Limb (tissue), 2 donors: ENCODE results near the gene RPL38.

ENCODE experiments used
- DNase-seq, 2 donors: peaks; one replicate each; pipeline ENCODE4 v3.0.0-alpha.2; 2016; ENCODE audit errors: extremely low spot score in 2 of 2

Gene RPL38

DNA sequence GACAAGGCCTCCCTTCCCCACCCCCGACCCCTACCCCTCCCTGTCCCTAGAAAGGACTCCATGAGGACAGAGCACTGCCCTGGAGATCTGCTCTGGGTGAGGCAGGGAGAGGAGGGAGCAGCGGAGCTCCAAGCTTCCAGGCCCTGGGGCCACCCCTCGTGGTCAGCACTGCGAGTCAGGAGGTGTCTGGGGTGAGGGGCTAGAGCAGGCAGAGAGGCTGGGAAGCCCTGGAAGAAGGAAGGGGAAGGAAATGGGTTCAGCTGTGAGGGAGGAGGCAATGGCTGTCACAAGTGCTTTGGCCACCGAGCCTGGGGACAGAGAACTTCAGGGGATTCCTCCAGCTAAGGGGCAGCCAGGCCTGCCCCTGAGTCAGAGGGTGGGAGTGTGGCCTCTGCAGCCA, 42.4 kb downstream of the RPL38 start:
- no peak for DNase-seq

DNA sequence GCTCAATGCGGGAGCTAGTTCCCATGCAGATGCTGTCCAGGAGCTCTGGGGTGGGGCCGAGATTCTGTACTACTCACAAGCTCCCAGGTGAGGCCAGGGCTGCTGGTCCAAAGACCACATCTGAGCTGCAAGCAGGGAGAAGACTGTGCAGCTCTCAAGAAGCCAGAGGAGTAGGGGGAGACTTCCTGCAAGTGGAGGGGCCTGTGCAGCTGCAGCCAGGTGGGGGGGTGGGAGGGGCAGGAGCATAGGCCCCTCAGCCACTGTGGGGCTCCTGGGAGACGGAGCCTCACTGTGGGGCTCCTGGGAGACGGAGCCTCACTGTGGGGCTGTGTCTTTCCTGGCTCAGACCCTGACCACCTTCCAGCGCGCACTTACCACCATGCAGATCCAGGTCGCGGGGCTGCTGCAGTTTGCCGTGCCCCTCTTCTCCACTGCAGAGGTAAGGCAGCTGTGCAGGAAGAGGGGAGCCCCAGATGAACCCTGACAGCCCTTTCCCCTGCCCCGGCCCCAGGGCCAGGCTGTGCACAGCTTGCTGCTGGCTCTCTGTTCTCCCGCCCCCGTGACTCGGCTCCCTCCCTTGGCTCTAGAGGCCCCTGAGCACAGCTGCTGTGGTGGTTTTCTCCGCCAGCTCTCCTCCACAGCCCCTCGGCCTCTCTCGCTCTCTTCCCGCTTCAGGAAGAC, 46.3 kb downstream of the RPL38 start:
- peak; percentile 56 to 58 for DNase-seq

DNA sequence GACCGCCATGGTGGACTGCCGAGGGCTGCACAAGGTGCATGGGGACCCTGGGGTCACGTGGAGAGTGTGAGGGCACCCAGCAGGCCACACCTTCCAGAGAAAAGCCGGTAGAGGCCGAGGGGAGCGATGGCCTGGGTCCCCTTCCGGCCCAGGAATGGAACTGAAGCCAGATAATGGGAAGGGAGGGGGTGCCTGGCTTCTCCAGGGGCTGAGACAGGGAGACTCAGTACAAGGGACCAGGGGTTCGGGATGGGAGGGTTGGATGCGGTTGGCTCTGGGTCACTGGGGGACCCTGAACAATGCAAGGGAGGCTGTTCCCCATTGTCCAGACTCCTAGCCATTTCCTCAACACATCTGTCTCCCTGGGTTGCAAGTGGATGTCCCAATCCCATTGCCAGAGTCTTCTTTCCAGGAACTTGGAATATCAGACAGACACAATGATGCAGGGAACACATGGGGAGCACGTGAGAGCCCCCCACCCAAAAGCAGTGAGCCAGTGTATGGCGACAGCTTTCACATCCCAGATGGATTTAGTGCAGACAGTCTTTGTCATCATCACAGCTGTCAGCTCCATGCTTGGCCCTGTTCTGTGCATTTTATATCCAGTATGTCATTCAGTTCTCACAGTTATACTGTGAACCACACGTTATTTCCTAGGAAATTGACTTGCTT, 47.0 kb downstream of the RPL38 start:
- no peak for DNase-seq

DNA sequence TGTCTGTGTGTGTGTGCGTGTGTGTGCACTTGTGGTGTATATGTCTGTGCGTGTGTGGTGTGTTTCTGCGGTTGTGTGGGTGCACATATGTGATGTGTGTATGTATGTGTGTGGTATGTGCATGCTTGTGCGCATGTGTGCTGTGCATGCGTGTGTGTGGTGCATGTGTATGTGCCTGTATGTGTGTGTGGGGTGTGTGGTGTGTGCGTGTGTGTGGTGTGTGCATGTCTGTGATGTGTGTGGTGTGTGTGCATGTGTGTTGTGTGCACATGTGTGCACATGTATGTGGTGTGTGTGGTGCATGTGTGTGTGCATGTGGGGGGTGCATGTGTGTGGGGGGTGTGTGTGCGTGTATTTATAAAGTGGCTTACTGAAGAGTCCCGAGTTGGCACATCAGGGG, 47.6 kb downstream of the RPL38 start:
- no peak for DNase-seq

DNA sequence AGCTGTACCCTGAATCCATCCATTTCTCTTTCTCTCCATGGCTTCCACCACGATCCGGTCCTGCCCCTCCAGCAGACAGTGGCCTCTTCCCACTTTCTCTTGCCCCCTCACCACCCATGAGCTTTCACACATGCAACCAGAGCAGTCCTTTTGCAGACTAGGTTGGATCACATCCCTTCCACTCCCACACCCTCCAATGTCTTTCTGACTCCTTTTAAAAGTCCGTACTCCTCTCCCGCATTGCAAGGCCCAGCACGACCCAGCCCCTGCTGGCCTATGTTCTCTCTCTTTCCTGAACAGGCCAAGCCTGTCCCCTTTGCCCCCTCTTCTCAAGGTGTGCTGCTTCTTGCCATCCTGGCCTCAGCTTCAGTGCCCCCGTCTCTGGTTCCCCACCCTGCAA, 48.1 kb downstream of the RPL38 start:
- DNase-seq, result no peak

DNA sequence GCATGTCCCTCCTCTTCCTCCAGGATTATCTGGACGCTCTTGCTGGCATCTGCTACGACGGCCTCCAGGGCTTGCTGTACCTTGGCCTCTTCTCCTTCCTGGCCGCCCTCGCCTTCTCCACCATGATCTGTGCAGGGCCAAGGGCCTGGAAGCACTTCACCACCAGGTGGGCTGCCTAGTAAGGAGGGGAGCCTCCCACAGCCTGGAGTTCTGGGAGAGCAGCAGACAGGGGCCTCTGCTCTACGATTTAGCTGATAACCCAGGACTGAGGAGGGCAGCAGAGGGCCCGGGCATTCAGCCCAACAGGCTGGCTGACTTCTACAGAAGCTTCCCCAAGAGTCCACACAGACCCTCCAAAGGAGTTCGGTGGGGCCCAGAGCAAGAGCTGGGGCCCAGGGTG, 48.7 kb downstream of the RPL38 start:
- no peak for DNase-seq

DNA sequence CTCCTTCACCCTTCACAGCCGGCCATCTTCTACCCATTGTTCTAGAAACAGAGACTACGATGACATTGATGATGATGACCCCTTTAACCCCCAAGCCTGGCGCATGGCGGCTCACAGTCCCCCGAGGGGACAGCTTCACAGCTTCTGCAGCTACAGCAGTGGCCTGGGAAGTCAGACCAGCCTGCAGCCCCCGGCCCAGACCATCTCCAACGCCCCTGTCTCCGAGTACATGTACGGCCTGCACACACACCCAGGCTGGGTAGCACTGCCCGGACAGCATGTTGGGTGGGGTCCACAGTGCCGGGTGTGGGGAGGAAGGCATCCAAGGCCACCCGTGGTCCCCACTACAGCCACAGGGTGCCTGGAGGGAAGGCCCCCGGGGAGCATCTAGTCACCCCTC, 49.6 kb downstream of the RPL38 start:
- no peak for DNase-seq

DNA sequence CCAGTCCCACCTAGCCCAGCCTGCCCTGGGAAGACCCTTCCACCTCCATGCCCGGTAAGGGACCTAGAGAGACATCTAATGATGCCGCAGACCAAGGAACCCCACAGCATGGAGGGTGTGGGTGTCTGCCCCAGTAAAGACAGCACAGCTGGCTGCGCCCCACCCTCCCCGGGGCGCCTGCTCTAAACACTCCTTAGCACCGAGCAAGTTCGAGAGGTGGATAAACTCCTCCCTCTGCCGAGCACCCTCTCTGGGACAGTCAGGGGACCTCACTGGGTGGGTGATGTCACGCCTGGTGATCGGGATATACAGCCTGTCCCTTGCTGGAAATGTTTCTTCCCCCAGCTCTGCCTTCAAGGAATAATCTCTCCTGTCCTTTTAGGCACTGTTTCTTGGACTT, 53.8 kb downstream of the RPL38 start:
- no peak for DNase-seq

DNA sequence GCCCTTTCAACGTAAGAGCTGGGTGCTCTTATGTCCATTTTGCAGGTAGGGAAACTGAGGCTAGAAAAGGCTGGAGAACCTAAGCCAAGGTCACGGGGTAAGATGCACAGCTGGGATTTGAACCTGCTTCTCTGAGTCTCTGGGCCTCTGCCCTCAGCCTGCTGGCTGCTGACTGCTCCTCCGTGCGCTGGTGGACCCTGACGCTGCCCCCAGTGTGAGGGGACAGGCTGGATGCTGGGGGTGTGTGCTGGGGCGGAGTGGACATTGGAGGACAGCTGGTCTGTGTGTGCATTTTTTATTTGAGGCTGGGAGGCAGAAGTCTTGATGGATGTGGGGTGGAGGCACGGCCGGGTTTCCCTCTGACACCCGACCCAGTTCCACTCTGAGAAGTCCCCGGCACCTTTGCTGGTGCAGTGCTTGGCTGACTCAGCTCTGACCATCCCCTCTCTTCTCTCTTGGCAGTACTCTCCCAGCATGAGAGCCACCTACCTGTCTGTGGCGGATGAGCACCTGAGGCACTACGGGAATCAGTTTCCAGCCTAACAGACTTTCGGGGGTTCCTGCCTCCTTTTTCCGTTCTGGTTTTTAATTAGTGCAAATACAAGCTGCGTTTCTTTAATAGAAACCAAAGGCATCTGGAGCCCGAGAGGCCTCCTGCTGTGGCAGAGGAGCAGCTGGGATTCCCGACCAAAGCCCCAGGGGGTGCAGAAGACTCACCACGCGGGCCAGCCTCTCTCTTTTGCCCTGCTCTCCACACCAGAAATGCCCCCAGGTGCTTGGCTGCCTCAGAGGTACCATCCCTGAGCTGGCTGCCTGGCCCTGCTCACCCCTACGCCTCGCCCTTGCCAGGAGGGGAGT, 56.4 kb downstream of the RPL38 start:
- peak in 1 of 2 donors; percentile 41 for DNase-seq
